Cardiac muscle cell (in vitro differentiated cells and primary cell): ENCODE results near the gene FTO. TPM values are rescaled to one million over a fixed set of nuclear protein-coding genes. Genes with fewer than 3 reads are reported as not detected.

Source experiments
- DNase-seq, 2 donors: peaks; one replicate each; pipeline versions ENCODE4 v3.0.0 to v3.0.0-alpha.2; 2010 to 2017; ENCODE audit warnings: low read depth in 1 of 2, low spot score in 1 of 2
- H3K27ac ChIP-seq: fragments of 200-600 bp; sonication (generic); 2 replicates; pipeline ENCODE4 v1.5.1; 2016
- H3K27me3 ChIP-seq: fragments of 200-600 bp; sonication (generic); 2 replicates; pipeline ENCODE4 v1.6.0; 2016; ENCODE audit warnings: control low read depth
- H3K36me3 ChIP-seq: fragments of 200-600 bp; sonication (generic); 2 replicates; pipeline ENCODE4 v1.5.1; 2016; ENCODE audit warnings: control low read depth
- H3K4me1 ChIP-seq: fragments of 200-600 bp; sonication (generic); 2 replicates; pipeline ENCODE4 v1.8.1; 2017; ENCODE audit warnings: low read depth, mild to moderate bottlenecking, mixed run types
- H3K4me3 ChIP-seq: fragments of 200-600 bp; sonication (generic); 2 replicates; pipeline ENCODE4 v1.5.1; 2016; ENCODE audit warnings: mild to moderate bottlenecking
- H3K9me3 ChIP-seq: fragments of 200-600 bp; sonication (generic); 2 replicates; pipeline ENCODE4 v1.5.1; 2017; ENCODE audit warnings: low read depth, mild to moderate bottlenecking, control low read depth
- CTCF ChIP-seq: IDR thresholded peaks from 2 replicates; pipeline ENCODE4 v1.5.1; 2012; ENCODE audit warnings: low read depth, mild to moderate bottlenecking, low read length
- polyA plus RNA-seq: library from polyadenylated mRNA; unstranded; fragments of >200 nt; fragmentation: Nextera tagmentation; extraction: Ambion mirVana; gene quantifications from 2 replicates; pipeline ENCODE4 v1.2.1, GENCODE V29; 2016
- total RNA-seq: library from RNA; depleted of rRNA; stranded (reverse); fragments of >200 nt; gene quantifications from 2 replicates; pipeline ENCODE4 v1.2.3, GENCODE V29; 2016

Gene FTO
- total and polyA plus RNA-seq, 2 experiments from 2014 or later, result 77.7 to 93.8 TPM

- Histone ChIP-seq H3K27ac (peak overlapping the region; percentile 92), H3K36me3 (no peaks in the 10 kb centered on the region), H3K4me1 (peaks cover 36% of the 10 kb centered on the region), H3K9me3 (no peaks in the 10 kb centered on the region), H3K4me3 (no peak overlapping the region), H3K27me3 (no peaks in the 10 kb centered on the region)
- no peak for DNase-seq
- TF ChIP-seq CTCF, result no peak
Measured at GRCh38 chr16:53905028-53905427, 201.1 kb downstream of the FTO start.

GRCh38 chr16:53908731-53909130, 204.8 kb downstream of the FTO start:
- no peak for TF ChIP-seq CTCF
- no peak overlapping the region for H3K4me3 ChIP-seq

GRCh38 chr16:53910990-53911389, 207.0 kb downstream of the FTO start:
- Histone ChIP-seq H3K27me3 (no peaks in the 10 kb centered on the region), H3K27ac (peak overlapping the region; percentile 11), H3K4me3 (no peak overlapping the region), H3K36me3 (no peaks in the 10 kb centered on the region), H3K4me1 (peaks cover 39% of the 10 kb centered on the region), H3K9me3 (no peaks in the 10 kb centered on the region)
- DNase-seq, result no peak
- no peak for TF ChIP-seq CTCF

More at GRCh38 chr16:53908731-53909130, 204.8 kb downstream of the FTO start:
- H3K27me3 ChIP-seq, result no peaks in the 10 kb centered on the region
- no peak for DNase-seq
- H3K27ac ChIP-seq, result no peak overlapping the region
- peaks cover 33% of the 10 kb centered on the region for H3K4me1 ChIP-seq
- no peaks in the 10 kb centered on the region for H3K9me3 ChIP-seq
- no peaks in the 10 kb centered on the region for H3K36me3 ChIP-seq

GRCh38 chr16:53911513-53911912, 207.6 kb downstream of the FTO start:
- TF ChIP-seq CTCF, result no peak
- no peaks in the 10 kb centered on the region for H3K36me3 ChIP-seq
- peak overlapping the region; percentile 11 for H3K27ac ChIP-seq
- H3K4me1 ChIP-seq, result peaks cover 44% of the 10 kb centered on the region
- DNase-seq, result no peak
- no peaks in the 10 kb centered on the region for H3K9me3 ChIP-seq
- no peaks in the 10 kb centered on the region for H3K27me3 ChIP-seq
- H3K4me3 ChIP-seq, result no peak overlapping the region

- Histone ChIP-seq H3K27ac (peak overlapping the region; percentile 79), H3K4me3 (no peak overlapping the region), H3K9me3 (no peaks in the 10 kb centered on the region), H3K27me3 (no peaks in the 10 kb centered on the region), H3K4me1 (peaks cover 51% of the 10 kb centered on the region), H3K36me3 (no peaks in the 10 kb centered on the region)
- no peak for DNase-seq
- TF ChIP-seq CTCF, result no peak
Measured at GRCh38 chr16:53912155-53912554, 208.2 kb downstream of the FTO start.
